ENCODE measurements around the gene FZD7. TPM values are rescaled to one million over a fixed set of nuclear protein-coding genes. Genes with fewer than 3 reads are reported as not detected.
A peak's percentile ranks its signal among the peaks of the same experiment; 100 is the strongest.

FZD7 gene
- total and polyA plus RNA-seq, 11 donors = 1.7 to 42.0 (median 19.3) TPM

- Histone ChIP-seq H3K9me3 (no peaks in the 10 kb centered on the region), H3K4me1 (no peaks in the 10 kb centered on the region), H3K4me3 (no peak overlapping the region), H3K36me3 (no peaks in the 10 kb centered on the region), H3K27me3 (no peaks in the 10 kb centered on the region), H3K27ac (no peak overlapping the region)
- intact Hi-C loops (cut with DNase I) = no loop called here
- no peak for TF ChIP-seq POLR2A (IDR thresholded peaks at IDR 0.05)
- peak in 6 of 12 donors; percentile 10 to 36 (median 20) for TF ChIP-seq CTCF (IDR thresholded peaks at IDR 0.05)
- WGBS, 4 donors = 67 to 91% (median 74%) methylated on average over 2 of the region's 2 CpGs
- ATAC-seq (no peak), DNase-seq (no peak)
Observed at GRCh38 chr2:202072226-202072625, 38.6 kb downstream of the FZD7 start.

- DNase-seq (no peak), ATAC-seq (no peak)
- Histone ChIP-seq H3K4me3 (no peak within 1 kb of the TSS), H3K4me1 (no peaks in the 10 kb centered on the region), H3K27me3 (no peaks in the 10 kb centered on the region), H3K36me3 (no peaks in the 10 kb centered on the region), H3K9me3 (no peaks in the 10 kb centered on the region), H3K27ac (no peak within 1 kb of the TSS)
- intact Hi-C loops (cut with DNase I) = no loop called here
- TF ChIP-seq POLR2A (IDR thresholded peaks at IDR 0.05) (no peak), CTCF (IDR thresholded peaks at IDR 0.05) (no peak)
- 49 to 65% (median 56%) methylated on average over 11 of the region's 11 CpGs for WGBS, 4 donors
Observed at GRCh38 chr2:202072737-202073401, 39.2 kb downstream of the FZD7 start, which contains the start of gene KIAA2012. TSS of gene KIAA2012 (plus strand) at chr2:202073255. CDS start at chr2:202073628, 373 bp downstream.

GRCh38 chr2:202074324-202074723, 40.7 kb downstream of the FZD7 start:
- no peak for TF ChIP-seq CTCF (IDR thresholded peaks at IDR 0.05)
- TF ChIP-seq POLR2A (IDR thresholded peaks at IDR 0.05) = no peak
- intact Hi-C loops (cut with DNase I) = no loop called here
- H3K27me3 ChIP-seq = no peaks in the 10 kb centered on the region
- WGBS, 4 donors = 66 to 92% (median 81%) methylated on average over 2 of the region's 2 CpGs
- H3K4me3 ChIP-seq = no peak overlapping the region
- no peaks in the 10 kb centered on the region for H3K9me3 ChIP-seq
- no peak overlapping the region for H3K27ac ChIP-seq
- DNase-seq (no peak), ATAC-seq (no peak)
- H3K4me1 ChIP-seq = no peaks in the 10 kb centered on the region
- H3K36me3 ChIP-seq = no peaks in the 10 kb centered on the region

GRCh38 chr2:202079310-202079709, 45.7 kb downstream of the FZD7 start:
- Histone ChIP-seq H3K9me3 (peaks cover 0 to 6% (median 0%) of the 10 kb centered on the region in 12 donors), H3K27ac (no peak overlapping the region), H3K4me1 (no peaks in the 10 kb centered on the region), H3K36me3 (no peaks in the 10 kb centered on the region), H3K27me3 (no peaks in the 10 kb centered on the region), H3K4me3 (no peak overlapping the region)
- 81 to 85% (median 83%) methylated on average over 5 of the region's 5 CpGs for WGBS, 4 donors
- TF ChIP-seq CTCF (IDR thresholded peaks at IDR 0.05) (no peak), POLR2A (IDR thresholded peaks at IDR 0.05) (no peak)
- intact Hi-C loops (cut with DNase I) = no loop called here
- DNase-seq = no peak
- no peak for ATAC-seq
